Measurements from ENCODE around the gene GDPD3.

DNA sequence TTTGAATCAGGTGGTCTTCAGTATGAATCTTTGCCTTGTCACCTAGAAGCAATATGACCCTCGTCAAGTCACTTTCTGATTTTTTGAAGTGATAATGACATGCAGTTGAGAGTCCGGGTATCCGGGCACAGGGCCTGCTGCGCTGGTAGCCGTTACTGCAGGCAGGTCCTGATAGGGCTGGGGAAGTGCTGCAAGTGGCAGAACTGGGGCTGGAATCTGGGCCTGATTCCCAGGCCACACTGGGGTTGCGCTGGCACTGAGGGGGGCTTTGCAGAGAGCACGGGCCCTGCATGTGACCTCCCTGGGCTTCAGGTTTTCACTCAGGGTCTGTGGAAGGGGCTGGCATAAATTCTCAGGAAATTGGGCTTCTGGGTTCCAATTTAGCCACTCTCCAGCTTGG is 34.6 kb downstream of the GDPD3 start:
- TF ChIP-seq POLR2A (IDR thresholded peaks at IDR 0.05): no peak
- TF ChIP-seq, protein P1, sequence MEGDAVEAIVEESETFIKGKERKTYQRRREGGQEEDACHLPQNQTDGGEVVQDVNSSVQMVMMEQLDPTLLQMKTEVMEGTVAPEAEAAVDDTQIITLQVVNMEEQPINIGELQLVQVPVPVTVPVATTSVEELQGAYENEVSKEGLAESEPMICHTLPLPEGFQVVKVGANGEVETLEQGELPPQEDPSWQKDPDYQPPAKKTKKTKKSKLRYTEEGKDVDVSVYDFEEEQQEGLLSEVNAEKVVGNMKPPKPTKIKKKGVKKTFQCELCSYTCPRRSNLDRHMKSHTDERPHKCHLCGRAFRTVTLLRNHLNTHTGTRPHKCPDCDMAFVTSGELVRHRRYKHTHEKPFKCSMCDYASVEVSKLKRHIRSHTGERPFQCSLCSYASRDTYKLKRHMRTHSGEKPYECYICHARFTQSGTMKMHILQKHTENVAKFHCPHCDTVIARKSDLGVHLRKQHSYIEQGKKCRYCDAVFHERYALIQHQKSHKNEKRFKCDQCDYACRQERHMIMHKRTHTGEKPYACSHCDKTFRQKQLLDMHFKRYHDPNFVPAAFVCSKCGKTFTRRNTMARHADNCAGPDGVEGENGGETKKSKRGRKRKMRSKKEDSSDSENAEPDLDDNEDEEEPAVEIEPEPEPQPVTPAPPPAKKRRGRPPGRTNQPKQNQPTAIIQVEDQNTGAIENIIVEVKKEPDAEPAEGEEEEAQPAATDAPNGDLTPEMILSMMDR (IDR thresholded peaks at IDR 0.05): no peak

All from adrenal gland (tissue), 5 donors.